Cardiac muscle cell (in vitro differentiated cells and primary cell): Measurements from ENCODE around the gene MYL7. TPM values are rescaled to one million over a fixed set of nuclear protein-coding genes. Genes with fewer than 3 reads are reported as not detected.
A peak's percentile ranks its signal among the peaks of the same experiment; 100 is the strongest.
"Not testable (repeated sequence)": the region's sequence is repeated elsewhere in the genome, so short reads cannot be mapped to it uniquely, and the experiment has no call there.

Experiments used
- DNase-seq, 2 donors: peaks; one replicate each; pipeline versions ENCODE4 v3.0.0 to v3.0.0-alpha.2; 2010 to 2017; ENCODE audit warnings: low read depth in 1 of 2, low spot score in 1 of 2
- H3K27ac ChIP-seq: fragments of 200-600 bp; sonication (generic); 2 replicates; pipeline ENCODE4 v1.5.1; 2016
- H3K27me3 ChIP-seq: fragments of 200-600 bp; sonication (generic); 2 replicates; pipeline ENCODE4 v1.6.0; 2016; ENCODE audit warnings: control low read depth
- H3K36me3 ChIP-seq: fragments of 200-600 bp; sonication (generic); 2 replicates; pipeline ENCODE4 v1.5.1; 2016; ENCODE audit warnings: control low read depth
- H3K4me1 ChIP-seq: fragments of 200-600 bp; sonication (generic); 2 replicates; pipeline ENCODE4 v1.8.1; 2017; ENCODE audit warnings: low read depth, mild to moderate bottlenecking, mixed run types
- H3K4me3 ChIP-seq: fragments of 200-600 bp; sonication (generic); 2 replicates; pipeline ENCODE4 v1.5.1; 2016; ENCODE audit warnings: mild to moderate bottlenecking
- H3K9me3 ChIP-seq: fragments of 200-600 bp; sonication (generic); 2 replicates; pipeline ENCODE4 v1.5.1; 2017; ENCODE audit warnings: low read depth, mild to moderate bottlenecking, control low read depth
- CTCF ChIP-seq: IDR thresholded peaks from 2 replicates; pipeline ENCODE4 v1.5.1; 2012; ENCODE audit warnings: low read depth, mild to moderate bottlenecking, low read length
- polyA plus RNA-seq: library from polyadenylated mRNA; unstranded; fragments of >200 nt; fragmentation: Nextera tagmentation; extraction: Ambion mirVana; gene quantifications from 2 replicates; pipeline ENCODE4 v1.2.1, GENCODE V29; 2016
- total RNA-seq: library from RNA; depleted of rRNA; stranded (reverse); fragments of >200 nt; gene quantifications from 2 replicates; pipeline ENCODE4 v1.2.3, GENCODE V29; 2016

The MYL7 gene
- total and polyA plus RNA-seq, 2 experiments from 2014 or later: 9,288 to 20,231 TPM

GRCh38 chr7:44131173-44132029, 9.7 kb downstream of the MYL7 start:
- DNase-seq: peak; percentile 33 to 80
- Histone ChIP-seq H3K27ac (peak overlapping the region; percentile 100), H3K36me3 (no peaks in the 10 kb centered on the region), H3K27me3 (no peaks in the 10 kb centered on the region), H3K9me3 (no peaks in the 10 kb centered on the region), H3K4me3 (no peak overlapping the region), H3K4me1 (peaks cover 63% of the 10 kb centered on the region)
- peak; percentile 35 for TF ChIP-seq CTCF

GRCh38 chr7:44128721-44129582, 12.2 kb downstream of the MYL7 start:
- Histone ChIP-seq H3K9me3 (no peaks in the 10 kb centered on the region), H3K4me3 (no peak overlapping the region), H3K27me3 (no peaks in the 10 kb centered on the region), H3K27ac (peak overlapping the region; percentile 100), H3K4me1 (peaks cover 48% of the 10 kb centered on the region), H3K36me3 (no peaks in the 10 kb centered on the region)
- no peak for DNase-seq
- TF ChIP-seq CTCF: no peak

- H3K9me3 ChIP-seq: no peaks in the 10 kb centered on the region
- no peak for DNase-seq
- TF ChIP-seq CTCF: no peak
- peaks cover 39% of the 10 kb centered on the region for H3K4me1 ChIP-seq
- H3K27me3 ChIP-seq: no peaks in the 10 kb centered on the region
- H3K4me3 ChIP-seq: no peak overlapping the region
- no peak overlapping the region for H3K27ac ChIP-seq
- no peaks in the 10 kb centered on the region for H3K36me3 ChIP-seq
Measured at GRCh38 chr7:44127161-44127560, 14.0 kb downstream of the MYL7 start.

GRCh38 chr7:44126574-44126973, 14.6 kb downstream of the MYL7 start:
- not testable (repeated sequence) for H3K27ac ChIP-seq, H3K9me3 ChIP-seq, DNase-seq, H3K27me3 ChIP-seq, H3K36me3 ChIP-seq, H3K4me3 ChIP-seq
- H3K4me1 ChIP-seq: peaks cover 35% of the 10 kb centered on the region

- Histone ChIP-seq H3K9me3 (no peaks in the 10 kb centered on the region), H3K27me3 (no peaks in the 10 kb centered on the region), H3K36me3 (peaks cover 10% of the 10 kb centered on the region), H3K27ac (no peak overlapping the region), H3K4me3 (no peak overlapping the region), H3K4me1 (peaks cover 21% of the 10 kb centered on the region)
- no peak for DNase-seq
- TF ChIP-seq CTCF: no peak
Measured at GRCh38 chr7:44124822-44125202, 16.3 kb downstream of the MYL7 start.
